ENCODE results near the gene CAVIN3. TPM values are rescaled to one million over a fixed set of nuclear protein-coding genes. Genes with fewer than 3 reads are reported as not detected.

CAVIN3 gene
- total and polyA plus RNA-seq, 12 donors: 8.4 to 126 (median 49.6) TPM

- no peak overlapping the region for H3K27ac ChIP-seq
- H3K27me3 ChIP-seq: no peaks in the 10 kb centered on the region
- intact Hi-C loops (cut with DNase I): no loop called here
- H3K36me3 ChIP-seq (replicated peaks in 1 of 2): no peaks in the 10 kb centered on the region
- no peak overlapping the region for H3K4me3 ChIP-seq
- 39 to 69% (median 55%) methylated on average over 2 to 3 of the region's 3 CpGs for WGBS, 4 donors
- DNase-seq: peak in 1 of 7 donors; percentile 24
- no peaks in the 10 kb centered on the region for H3K9me3 ChIP-seq (replicated peaks in 1 of 3)
- H3K4me1 ChIP-seq (replicated peaks in 1 of 2): no peaks in the 10 kb centered on the region
- TF ChIP-seq POLR2A (IDR thresholded peaks at IDR 0.05): no peak
- TF ChIP-seq CTCF (IDR thresholded peaks at IDR 0.05): no peak
Observed at GRCh38 chr11:6271598-6271997, 48.7 kb downstream of the CAVIN3 start.

- Histone ChIP-seq H3K36me3 (replicated peaks in 1 of 2) (no peaks in the 10 kb centered on the region), H3K9me3 (replicated peaks in 1 of 3) (no peaks in the 10 kb centered on the region), H3K4me3 (no peak overlapping the region), H3K27me3 (no peaks in the 10 kb centered on the region), H3K4me1 (replicated peaks in 1 of 2) (no peaks in the 10 kb centered on the region), H3K27ac (no peak overlapping the region)
- intact Hi-C loops (cut with DNase I): no loop called here
- no peak for TF ChIP-seq CTCF (IDR thresholded peaks at IDR 0.05)
- no peak for TF ChIP-seq POLR2A (IDR thresholded peaks at IDR 0.05)
- DNase-seq: no peak
- 84 to 89% (median 87%) methylated on average over 30 to 41 of the region's 41 CpGs for WGBS, 4 donors
Observed at GRCh38 chr11:6270584-6271246, 49.6 kb downstream of the CAVIN3 start.

GRCh38 chr11:6269994-6270393 is 50.3 kb downstream of the CAVIN3 start:
- Histone ChIP-seq H3K4me1 (replicated peaks in 1 of 2) (no peaks in the 10 kb centered on the region), H3K4me3 (no peak overlapping the region), H3K36me3 (replicated peaks in 1 of 2) (no peaks in the 10 kb centered on the region), H3K27me3 (no peaks in the 10 kb centered on the region), H3K9me3 (replicated peaks in 1 of 3) (no peaks in the 10 kb centered on the region), H3K27ac (no peak overlapping the region)
- peak in 1 of 6 experiments; percentile 41 for TF ChIP-seq CTCF (IDR thresholded peaks at IDR 0.05)
- no peak for TF ChIP-seq POLR2A (IDR thresholded peaks at IDR 0.05)
- WGBS, 4 donors: 68 to 86% (median 84%) methylated on average over 17 to 24 of the region's 24 CpGs
- intact Hi-C loops (cut with DNase I): no loop called here
- peak in 2 of 7 donors; percentile 41 to 50 for DNase-seq

Other genes with a start within 250 kb of the CAVIN3 start
- gene OR56B4, start 212.8 kb downstream of the CAVIN3 start, total RNA-seq: not detected
- gene OR56B4, start 212.8 kb downstream of the CAVIN3 start, polyA plus RNA-seq: not detected
- gene OR52B2, start 150.2 kb downstream of the CAVIN3 start, total RNA-seq: under 1 TPM in 1 of 9 donors, not detected in 8; 0.11 TPM
- not detected for gene OR52B2, start 150.2 kb downstream of the CAVIN3 start, polyA plus RNA-seq
- not detected for gene OR52W1, start 121.3 kb downstream of the CAVIN3 start, total RNA-seq
- not detected for gene OR52W1, start 121.3 kb downstream of the CAVIN3 start, polyA plus RNA-seq
- not detected for gene C11orf42, start 114.9 kb downstream of the CAVIN3 start, total RNA-seq
- gene C11orf42, start 114.9 kb downstream of the CAVIN3 start, polyA plus RNA-seq: not detected
- 10 to 100 TPM; 15.6 to 51.5 (median 34.3) TPM for gene FHIP1B, start 85.9 kb downstream of the CAVIN3 start, total RNA-seq
- gene FHIP1B, start 85.9 kb downstream of the CAVIN3 start, polyA plus RNA-seq: 10 to 100 TPM; 12.5 to 91.2 (median 69.7) TPM
- gene CNGA4, start 81.4 kb downstream of the CAVIN3 start, total RNA-seq: 1 to 10 TPM in 1 of 9 donors, under 1 TPM in 4, not detected in 4; 0.06 to 1.5 (median 0.39) TPM
- under 1 TPM; 0.11 to 0.32 (median 0.20) TPM for gene CNGA4, start 81.4 kb downstream of the CAVIN3 start, polyA plus RNA-seq
- gene CCKBR, start 60.7 kb downstream of the CAVIN3 start, total RNA-seq: under 1 TPM in 4 of 9 donors, not detected in 5; 0.11 to 0.72 (median 0.59) TPM
- under 1 TPM; 0.07 to 0.22 (median 0.08) TPM for gene CCKBR, start 60.7 kb downstream of the CAVIN3 start, polyA plus RNA-seq
- 10 to 100 TPM; 35.8 to 85.0 (median 67.4) TPM for gene SMPD1, start 70.0 kb upstream of the CAVIN3 start, total RNA-seq
- gene SMPD1, start 70.0 kb upstream of the CAVIN3 start, polyA plus RNA-seq: 10 to 100 TPM; 44.6 to 51.7 (median 44.8) TPM
- 10 to 100 TPM; 27.2 to 65.2 (median 48.7) TPM for gene APBB1, start 98.6 kb upstream of the CAVIN3 start, total RNA-seq
- gene APBB1, start 98.6 kb upstream of the CAVIN3 start, polyA plus RNA-seq: 10 to 100 TPM; 37.6 to 72.4 (median 53.1) TPM
- 10 to 100 TPM in 1 of 9 donors, 1 to 10 TPM in 7, under 1 TPM in 1; 0.26 to 25.2 (median 1.7) TPM for gene HPX, start 120.5 kb upstream of the CAVIN3 start, total RNA-seq
- 1 to 10 TPM; 1.5 to 1.8 (median 1.8) TPM for gene HPX, start 120.5 kb upstream of the CAVIN3 start, polyA plus RNA-seq
- gene TRIM3, start 153.4 kb upstream of the CAVIN3 start, total RNA-seq: 10 to 100 TPM in 4 of 9 donors, 1 to 10 TPM in 5; 6.6 to 20.6 (median 9.8) TPM
- 10 to 100 TPM in 2 of 3 donors, 1 to 10 TPM in 1; 6.7 to 23.8 (median 16.8) TPM for gene TRIM3, start 153.4 kb upstream of the CAVIN3 start, polyA plus RNA-seq
- 100 to 1,000 TPM in 1 of 9 donors, 10 to 100 TPM in 8; 47.4 to 108 (median 61.6) TPM for gene ARFIP2, start 160.8 kb upstream of the CAVIN3 start, total RNA-seq
- 10 to 100 TPM; 51.1 to 65.0 (median 53.1) TPM for gene ARFIP2, start 160.8 kb upstream of the CAVIN3 start, polyA plus RNA-seq
- gene TIMM10B, start 161.0 kb upstream of the CAVIN3 start, total RNA-seq: 10 to 100 TPM; 30.3 to 81.9 (median 41.1) TPM
- 10 to 100 TPM; 12.1 to 96.9 (median 16.7) TPM for gene TIMM10B, start 161.0 kb upstream of the CAVIN3 start, polyA plus RNA-seq
- gene DNHD1, start 176.8 kb upstream of the CAVIN3 start, total RNA-seq: 10 to 100 TPM in 4 of 9 donors, 1 to 10 TPM in 5; 5.7 to 14.0 (median 8.9) TPM
- 10 to 100 TPM in 2 of 3 donors, 1 to 10 TPM in 1; 3.9 to 27.1 (median 16.8) TPM for gene DNHD1, start 176.8 kb upstream of the CAVIN3 start, polyA plus RNA-seq